NCI-H774 (cell line): ENCODE results near the gene TIMELESS.
A peak's percentile ranks its signal among the peaks of the same experiment; 100 is the strongest.
"Not testable (repeated sequence)": the region's sequence is repeated elsewhere in the genome, so short reads cannot be mapped to it uniquely, and the experiment has no call there.

ENCODE experiments used
- DNase-seq: peaks from one replicate; lab custom pipeline; 2025; lab: John Stamatoyannopoulos, UW

TIMELESS gene

DNA sequence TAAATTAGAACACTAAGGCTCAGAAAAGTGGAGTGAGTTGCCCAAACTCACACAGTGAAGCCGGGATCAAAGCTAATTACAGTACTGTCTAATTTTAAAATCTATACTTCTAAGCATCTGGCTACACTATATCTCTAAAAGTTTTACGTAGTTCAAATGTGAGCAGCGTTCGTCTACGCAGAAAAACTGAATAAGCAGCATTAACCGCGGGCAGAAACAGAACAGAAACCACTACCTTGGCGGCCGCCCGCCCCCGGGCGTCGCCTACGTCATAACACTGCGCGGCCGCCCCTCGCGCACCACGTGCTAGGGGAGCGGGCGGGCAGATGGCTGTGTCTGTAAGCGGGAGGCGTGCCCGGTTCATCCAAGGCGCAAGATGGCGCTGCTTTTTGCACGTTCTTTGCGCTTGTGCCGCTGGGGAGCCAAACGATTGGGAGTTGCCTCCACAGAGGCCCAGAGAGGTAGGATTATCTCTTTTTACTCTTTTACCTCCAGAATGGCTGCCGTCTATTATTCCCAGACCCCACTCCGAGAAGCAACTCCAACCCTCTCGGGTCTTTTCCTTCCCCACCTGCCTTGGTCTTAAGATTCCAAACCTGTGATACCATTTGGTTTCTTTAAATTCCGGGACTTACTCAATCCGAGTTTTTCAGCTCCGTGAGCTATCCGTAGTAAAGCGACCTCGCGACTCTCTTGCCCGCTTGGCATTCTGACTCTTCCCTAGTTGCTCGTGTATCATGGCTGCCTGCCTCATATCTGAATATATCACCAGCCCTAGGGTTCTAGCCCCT is 19.2 kb upstream of the TIMELESS start, which contains the start of gene SPRYD4:
SPRYD4 (plus strand) TSS at position 363 of the 791 bp plus-strand sequence; CDS start at position 377, 14 bp downstream.
- peak; percentile 96 for DNase-seq

DNA sequence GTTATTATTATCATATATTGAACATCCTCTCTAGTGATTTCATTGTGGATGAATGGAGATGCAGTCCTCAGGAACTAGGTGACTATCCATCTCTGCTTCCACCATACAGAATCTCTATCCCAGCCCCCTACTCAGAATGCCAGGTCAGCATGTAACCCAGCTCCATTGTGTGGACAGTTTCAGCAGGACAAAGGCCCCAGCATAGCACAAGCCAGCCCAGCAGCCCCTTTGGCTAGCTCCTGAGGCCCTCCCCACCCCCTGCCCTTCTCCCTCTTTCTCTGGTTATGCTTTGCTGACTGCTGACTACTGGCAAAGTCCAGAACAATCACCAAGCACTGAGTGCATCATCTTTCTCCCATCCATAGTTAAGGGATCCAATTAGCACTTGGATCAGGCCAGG is 13.3 kb upstream of the TIMELESS start:
- DNase-seq, result no peak

DNA sequence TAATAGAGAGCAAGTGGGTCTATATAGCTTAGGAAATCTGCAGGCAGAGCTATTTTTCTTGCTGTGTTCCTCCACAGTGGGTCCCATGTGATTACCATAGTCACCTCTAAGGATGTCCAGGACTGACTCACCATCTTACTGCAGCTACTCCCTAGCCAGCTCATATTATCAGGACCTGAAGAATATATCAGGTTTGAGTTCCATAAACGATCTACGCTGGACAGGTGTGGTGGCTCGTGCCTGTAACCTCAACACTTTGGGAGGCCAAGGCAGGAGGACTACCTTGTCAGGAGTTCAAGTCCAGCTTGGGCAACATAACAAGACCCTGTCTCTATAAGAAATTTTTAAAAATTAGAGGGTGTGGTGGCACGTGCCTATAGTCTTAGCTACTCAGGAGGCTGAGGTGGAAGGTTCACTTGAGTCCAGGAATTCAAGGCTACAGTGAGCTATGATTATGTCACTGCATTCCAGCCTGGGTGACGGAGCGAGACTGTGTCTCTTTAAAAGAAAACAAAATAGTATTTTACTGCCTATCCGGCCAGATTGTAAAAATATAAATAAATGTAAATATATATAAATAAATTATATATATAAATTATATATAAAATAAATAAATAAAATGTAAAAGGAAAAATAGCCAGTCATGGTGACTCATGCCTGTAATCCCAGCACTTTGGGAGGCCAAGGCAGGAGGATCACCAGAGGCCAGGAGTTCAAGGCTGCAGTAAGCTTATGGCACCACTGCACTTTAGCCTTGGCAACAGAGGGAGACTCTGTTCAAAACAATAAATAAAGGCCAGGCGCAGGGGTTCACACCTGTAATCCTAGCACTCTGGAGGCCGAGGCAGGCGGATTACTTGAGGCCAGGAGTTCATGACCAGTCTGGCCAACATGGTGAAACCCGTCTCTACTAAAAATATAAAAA is 12.3 kb upstream of the TIMELESS start:
- no peak for DNase-seq

DNA sequence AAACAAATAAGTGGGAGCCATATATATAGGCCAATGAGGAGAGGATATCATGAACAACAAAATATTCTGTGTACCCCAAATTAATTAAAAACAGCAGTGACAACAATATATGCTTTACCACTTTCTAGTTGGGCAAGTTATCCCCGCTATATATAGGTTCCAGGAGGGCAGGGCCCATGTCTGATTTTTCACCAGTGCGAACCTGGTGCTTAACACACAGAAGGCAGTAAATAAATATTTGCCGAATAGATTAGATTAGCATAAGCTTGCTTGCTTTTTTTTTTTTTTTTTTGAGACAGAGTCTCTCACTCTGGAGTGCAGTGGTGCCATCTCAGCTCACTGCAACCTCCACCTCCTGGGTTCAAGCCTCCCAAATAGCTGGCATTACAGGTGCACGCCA is 8.6 kb upstream of the TIMELESS start:
- no peak for DNase-seq

DNA sequence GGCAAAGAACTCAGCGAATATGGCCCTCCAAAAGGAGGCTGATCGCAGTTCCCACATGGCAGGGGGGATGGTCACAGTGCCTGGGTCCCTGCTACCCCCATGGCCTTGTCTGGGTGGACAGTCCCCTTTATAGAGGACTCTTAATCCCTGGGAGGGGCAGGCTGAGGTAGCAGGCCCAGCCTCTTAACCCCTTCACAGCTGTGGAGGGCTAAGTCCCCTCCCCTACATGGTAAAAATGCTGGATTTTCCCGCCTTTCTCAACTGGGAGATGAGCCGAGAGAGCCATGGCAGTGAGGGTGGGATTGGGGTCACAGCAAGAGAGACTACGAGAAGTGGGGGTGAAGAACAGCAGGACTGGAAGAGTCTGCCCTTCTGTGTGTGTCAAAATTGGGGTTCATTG is 5.3 kb upstream of the TIMELESS start, which contains the start of gene MIP:
MIP (minus strand) TSS at position 101 of the 400 bp plus-strand sequence; CDS start at position 57, 44 bp downstream.
- DNase-seq, result no peak

DNA sequence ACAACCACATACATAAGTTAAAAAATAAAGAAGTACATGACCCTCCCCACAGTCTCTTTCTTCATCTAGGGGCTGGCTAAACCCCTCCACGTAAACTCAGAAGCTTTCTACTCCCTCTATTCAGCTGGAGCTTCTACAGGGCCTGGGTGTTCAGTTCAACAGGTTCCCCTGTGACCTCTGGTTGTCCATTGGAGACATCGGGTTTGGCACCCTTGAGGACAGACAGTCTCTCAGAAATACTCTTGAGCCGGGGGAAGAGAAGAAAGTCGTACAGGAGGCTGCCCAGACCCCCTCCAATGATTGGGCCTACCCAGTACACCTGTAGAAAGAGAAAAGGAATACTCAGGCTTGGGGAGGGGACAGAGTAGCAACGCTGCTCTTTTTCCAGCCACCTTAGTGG is 1.9 kb upstream of the TIMELESS start:
- no peak for DNase-seq

DNA sequence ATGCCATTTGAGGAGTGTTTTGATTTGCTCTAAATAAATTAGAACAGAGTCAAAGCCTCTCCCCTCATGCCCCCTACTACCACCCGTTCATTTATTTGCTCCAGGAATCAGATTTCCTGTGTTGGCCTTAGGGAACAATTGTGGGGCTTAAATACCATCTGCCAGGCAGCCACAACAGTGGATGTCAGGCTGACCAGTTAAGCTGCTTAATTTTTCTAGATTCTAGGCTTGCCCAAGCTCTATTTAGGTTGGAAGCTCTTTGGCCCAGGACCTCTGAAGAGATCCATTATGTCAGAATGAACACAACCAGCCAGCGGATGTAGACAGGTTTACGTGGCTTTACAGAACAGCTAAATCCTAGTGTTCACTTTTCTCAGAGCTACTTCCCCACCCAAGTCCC is 1.0 kb upstream of the TIMELESS start:
- no peak for DNase-seq

DNA sequence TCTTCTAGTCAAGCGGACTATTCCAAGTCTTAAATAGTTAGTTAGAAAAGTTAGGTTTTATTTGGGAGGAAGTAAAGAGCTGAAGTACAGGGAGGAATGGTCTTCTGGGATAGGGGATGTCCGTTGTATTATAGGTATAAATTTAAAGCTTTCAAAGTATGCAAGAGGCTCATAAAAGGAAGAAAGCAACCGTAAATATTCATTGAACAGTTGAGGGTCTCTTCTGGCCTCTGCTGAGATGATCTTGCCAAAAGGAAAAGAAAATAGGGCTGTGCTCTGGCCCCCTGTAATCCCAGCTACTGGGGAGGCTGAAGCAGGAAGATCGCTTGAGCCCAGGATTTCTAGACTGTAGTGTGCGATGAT is 377 bp upstream of the TIMELESS start:
- DNase-seq, result no peak

DNA sequence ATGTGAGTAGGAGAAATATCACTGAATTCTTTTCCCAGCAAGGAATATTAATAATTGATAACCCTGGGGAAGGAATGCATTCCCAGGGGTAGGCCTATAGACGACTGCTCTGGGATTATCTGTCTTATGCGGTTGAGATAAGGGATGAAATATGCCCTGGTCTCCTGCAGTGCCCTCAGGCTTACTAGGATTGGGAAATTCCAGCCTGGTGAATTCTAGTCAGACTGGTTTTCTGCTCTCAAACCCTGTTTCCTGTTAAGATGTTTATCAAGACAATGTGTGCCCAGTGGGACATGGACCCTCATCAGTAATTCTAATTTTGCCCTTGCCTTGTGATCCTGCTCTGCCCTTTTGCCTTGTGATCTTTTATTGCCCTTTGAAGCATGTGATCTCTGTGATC is 6.0 kb downstream of the TIMELESS start:
- DNase-seq, result not testable (repeated sequence)

DNA sequence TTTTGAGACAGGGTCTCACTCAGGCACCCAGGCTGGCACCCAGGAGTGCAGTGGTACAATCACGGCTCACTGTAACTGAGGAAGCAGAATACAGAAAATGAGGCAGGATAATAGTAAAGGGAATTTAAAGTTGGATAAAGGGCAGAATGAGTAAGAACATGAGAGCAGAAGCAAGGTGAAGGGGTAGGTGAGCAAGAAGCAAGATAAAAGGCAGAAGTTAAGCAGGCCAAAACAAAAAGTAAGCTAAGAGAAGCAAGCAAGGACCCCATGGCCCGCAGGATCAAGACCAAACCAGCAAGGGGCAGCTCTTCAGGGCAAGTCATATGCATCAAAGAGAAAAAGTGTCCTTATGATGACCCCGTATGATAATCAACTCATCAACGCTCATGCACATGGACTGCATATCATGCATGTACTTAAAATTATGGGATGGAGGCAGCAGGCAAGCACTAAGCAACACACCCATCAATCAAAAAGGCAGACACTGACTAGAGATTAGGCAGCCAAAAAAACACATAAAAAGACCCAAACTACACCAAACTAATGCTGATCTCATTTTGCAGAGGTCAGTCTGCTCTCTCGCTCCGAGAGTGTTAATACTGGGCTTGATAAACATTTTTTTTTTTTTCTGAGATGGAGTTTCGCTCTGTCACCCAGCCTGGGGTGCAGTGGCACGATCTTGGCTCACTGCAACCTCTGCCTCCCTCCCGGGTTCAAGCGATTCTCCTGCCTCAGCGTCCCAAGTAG is 11.6 kb downstream of the TIMELESS start:
- DNase-seq, result no peak

DNA sequence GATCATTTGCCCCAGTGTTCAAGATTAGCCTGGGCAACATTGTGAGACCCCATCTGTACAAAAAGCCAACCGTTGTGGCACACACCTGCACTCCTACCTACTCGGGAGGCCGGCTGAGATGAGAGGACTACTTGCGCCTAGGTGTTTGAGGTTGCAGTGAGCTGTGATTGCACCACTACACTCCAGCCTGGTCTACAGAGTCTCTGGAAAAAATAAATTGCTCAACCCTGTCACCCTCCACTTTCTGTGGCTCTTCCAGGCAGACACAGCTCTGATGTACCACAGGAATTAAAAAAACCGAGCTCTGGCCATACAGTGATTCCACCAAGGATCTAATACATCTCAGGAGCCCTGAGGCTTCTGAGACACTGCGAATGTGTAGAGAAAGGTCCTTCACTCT is 14.4 kb downstream of the TIMELESS start:
- DNase-seq, result no peak

DNA sequence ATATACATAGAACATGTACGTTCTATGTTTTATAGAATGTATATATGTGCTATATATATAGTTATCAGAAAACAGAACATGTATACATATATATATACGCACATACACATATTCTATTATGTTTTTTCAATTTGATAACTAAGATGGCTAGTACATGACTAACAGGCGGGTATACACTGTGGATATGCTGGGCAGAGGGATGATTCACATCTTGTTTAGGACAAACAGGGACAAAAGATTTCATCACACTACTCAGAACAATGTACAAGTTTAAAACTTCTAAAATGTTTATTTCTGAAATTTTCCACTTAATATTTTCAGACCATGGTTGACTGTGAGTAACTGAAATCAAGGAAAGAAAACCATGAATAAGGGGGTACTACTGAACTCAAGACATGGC is 17.4 kb downstream of the TIMELESS start:
- no peak for DNase-seq

DNA sequence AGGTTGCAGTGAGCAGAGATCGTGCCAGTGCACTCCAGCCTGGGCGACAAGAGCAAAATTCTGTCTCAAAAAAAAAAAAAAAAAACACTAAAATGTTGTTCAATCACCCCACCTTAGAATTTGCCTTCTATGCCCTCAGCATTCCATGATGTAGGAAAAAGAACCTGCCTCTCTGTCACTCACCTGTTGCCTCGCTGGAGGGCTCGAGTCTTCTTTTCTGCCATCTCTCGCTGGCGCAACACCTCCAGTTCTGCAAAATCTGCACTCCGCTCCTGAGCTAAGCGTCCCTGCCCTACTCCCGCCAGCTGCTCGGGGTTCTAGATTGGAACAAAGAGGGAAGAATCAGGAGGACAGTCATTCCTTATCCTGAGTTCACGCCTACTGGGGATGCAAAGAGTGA is 17.9 kb downstream of the TIMELESS start:
- DNase-seq, result no peak

DNA sequence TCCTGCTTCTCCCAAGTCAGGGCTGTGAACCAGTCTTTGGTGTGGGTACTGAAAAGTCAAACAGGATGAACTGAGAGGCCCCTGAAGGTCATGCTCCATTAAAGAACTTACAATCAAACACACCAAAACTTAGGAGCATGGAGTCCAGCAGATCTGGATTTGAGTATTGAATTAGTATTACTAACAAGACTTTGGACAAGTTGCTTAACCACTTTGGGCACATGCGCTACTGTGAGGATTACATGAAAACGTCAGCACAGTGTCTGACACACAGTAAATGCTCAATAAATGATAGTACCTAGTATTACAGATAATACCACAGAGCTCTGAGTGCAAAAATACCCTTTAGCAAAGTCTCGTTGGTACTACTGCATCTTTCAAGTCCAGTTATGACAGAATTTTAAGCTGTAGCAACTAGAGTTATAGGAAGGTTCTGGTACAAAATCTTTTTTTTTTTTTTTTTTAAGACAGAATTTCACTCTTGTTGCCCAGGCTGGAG is 23.2 kb downstream of the TIMELESS start:
- no peak for DNase-seq

DNA sequence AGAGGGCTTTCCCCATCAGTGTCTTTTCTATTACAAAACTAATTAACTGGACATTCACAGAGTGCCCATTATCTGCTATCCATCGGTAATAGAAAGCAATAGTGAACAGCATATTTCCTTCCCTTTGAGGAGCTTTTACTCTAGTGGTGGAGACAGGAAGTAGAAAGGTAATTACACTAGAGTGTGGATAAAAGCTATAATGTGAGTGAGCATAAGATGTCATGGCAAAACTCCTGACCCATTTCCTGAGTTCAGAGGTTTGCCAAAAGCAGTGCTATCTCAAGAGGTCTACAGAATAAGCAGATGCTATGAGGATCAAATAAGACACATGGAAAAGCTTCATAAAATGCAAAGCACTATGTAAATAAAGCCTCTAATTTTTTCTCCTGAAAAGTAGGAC is 24.0 kb downstream of the TIMELESS start:
- no peak for DNase-seq

DNA sequence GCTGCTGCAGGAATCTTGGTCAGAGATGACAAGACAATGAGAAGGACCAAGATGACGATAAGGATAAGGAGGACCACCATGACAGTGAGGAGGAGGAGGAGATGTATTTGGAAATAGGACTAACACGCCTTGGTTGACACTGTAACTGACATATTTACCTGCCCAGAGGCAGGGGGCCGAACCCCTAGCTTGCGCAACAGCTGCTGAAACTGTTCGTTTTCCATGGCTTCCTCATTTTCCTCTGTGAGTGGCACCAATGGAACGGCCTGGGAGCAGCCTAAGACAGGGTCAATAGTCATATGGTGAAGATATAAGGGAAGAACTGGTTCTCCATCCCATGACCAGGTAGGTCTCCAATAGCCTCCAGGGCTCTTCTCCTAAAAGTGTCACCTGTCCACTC is 28.8 kb downstream of the TIMELESS start:
- DNase-seq, result no peak

DNA sequence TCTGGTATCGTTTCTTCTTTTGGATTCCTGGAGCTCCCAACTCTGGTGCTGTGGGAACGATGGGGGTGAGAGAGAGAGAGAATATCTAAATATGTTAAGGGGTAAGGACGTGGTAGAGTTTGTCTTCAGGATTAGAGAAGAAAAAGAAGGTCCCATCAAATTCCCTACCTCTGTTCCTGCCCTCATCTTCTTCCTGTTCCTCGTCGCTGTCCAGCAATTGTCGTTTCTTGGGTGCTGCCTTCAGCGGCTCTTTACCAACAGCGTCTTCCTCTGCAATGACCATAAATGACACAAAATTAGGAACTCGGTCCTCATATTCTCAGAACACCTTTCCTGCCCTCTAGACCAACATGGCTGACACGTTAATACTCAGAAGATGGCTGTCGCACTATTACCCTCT is 31.5 kb downstream of the TIMELESS start:
- DNase-seq, result no peak

DNA sequence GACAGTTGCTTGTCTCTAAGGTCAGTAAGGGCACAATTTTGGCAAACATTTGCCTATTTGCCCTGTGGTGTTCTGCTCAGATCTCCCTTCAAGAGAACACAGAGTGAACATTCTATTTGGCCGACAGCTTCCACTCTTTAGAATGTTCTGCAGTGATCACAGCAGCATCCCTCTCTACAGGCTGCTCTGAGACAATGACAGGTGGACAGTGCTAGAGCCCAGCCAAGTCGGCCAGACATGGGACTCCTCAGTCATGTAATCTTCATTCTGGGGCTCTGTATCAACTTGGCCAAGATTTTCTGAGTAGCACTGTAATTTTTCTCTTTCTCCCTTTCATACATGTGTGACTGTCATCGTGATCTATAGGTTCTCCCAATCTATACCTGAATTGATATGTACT is 34.8 kb downstream of the TIMELESS start:
- DNase-seq, result no peak

DNA sequence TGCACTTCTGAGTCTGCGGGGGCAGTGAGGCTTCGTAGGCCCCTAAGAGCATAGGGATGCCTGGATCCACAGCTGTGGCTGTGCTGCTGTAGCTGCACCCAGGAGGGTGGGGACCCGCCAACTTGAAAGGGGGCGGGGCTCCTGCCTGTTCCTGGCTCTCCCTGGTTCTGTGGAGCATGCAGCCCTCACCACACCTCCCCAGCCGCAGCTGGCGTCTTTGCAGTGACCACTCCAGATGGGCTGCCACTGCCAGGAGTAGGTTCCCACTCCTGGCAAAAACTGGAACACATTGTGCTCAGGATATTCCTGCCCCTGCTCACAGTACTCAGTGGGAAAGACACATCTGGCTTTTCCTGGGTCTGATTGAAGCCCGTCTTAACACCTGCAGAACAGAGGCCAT is 35.8 kb downstream of the TIMELESS start:
- DNase-seq, result no peak

DNA sequence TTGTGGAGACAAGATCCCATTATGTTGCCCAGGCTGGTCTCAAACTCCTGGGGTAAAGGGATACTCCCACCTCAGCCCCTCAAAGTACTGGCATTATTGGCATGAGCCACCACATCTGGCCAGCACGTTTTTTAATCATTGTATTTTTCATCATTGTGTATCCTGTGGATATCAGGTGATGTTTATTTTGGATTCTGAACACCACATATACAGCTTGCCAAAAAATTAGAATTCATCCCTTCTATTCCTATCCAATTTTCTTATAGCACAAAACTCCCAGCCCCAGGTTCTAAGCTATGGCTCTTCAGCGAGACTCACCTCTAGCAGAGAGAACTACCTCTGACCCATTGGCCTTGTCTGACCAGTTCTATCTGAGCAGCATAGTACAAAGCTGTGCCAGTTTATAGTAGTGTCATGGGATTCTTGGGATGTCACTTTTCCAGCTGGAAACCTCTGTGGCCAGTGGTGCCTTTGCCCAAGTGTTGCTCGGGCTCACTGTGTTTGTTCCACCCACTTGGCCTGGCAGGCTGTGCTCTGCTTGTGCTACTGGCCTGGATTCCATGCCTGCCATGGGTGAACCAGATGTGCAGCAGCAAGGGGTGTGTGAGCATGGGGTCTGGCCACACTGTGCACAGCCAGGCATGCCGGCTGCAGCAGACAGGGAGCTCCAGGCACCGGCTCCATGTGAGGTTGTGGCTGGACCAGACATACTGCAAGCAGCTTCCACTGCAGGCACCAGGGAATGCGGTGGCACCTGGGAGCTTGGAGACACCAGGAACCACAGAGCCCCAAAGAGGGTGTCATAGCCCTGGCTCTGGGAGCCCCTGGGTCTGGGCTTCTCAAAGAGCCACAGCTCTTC is 37.2 kb downstream of the TIMELESS start:
- no peak for DNase-seq

DNA sequence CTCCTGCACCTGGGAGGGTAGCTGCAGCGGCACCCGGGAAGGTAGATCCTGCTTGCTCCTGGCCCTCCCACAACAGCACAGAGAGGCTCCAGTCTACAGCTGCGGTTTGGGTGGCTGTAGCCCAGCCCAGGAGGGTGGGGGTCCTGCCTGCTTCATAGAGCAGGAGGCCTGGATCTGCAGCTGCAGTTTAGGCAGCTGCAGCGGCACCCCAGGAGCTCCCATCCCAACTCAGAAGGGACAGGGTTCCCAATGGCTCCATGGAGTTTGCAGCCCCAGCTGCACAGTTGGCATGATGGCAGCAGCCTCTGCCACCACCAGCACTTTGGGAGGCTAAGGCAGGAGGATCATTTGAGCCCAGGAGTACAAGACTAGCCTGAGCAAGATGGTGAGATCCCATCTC is 38.5 kb downstream of the TIMELESS start:
- no peak for DNase-seq
